ENCODE data around the gene DNAJC7.

The DNAJC7 gene

GRCh38 chr17:42058063-42058462 lies 40.8 kb upstream of the DNAJC7 start:
- H3K4me3 ChIP-seq (ENCODE audit: low read length) = no peak overlapping the region
- TF ChIP-seq CTCF (IDR thresholded peaks at IDR 0.05; ENCODE audit: low read length) (no peak), EZH2phosphoT487 (IDR thresholded peaks at IDR 0.05; ENCODE audit: low read length) (no peak), EZH2 (optimal IDR thresholded peaks at IDR 0.05; ENCODE audit: low read depth, low read length) (no peak)
- DNase-seq = no peak
- no peak overlapping the region for H3K27ac ChIP-seq (ENCODE audit: low read length)
- H3K9ac ChIP-seq (ENCODE audit: low read length) = no peak overlapping the region
- H4K20me1 ChIP-seq (ENCODE audit: insufficient read depth, low read length) = no peaks in the 10 kb centered on the region
- H3K79me2 ChIP-seq (ENCODE audit: low read length) = no peaks in the 10 kb centered on the region
- H3K27me3 ChIP-seq (replicated peaks; ENCODE audit: insufficient read depth, low read length) = peaks cover 13% of the 10 kb centered on the region
- no peaks in the 10 kb centered on the region for H3K36me3 ChIP-seq (replicated peaks; ENCODE audit: insufficient read depth, low read length)
- no peak overlapping the region for H3K4me2 ChIP-seq (ENCODE audit: low read depth, low read length)
- H3K4me1 ChIP-seq (ENCODE audit: low read length) = peaks cover 2% of the 10 kb centered on the region
- no peaks in the 10 kb centered on the region for H3K9me2 ChIP-seq (replicated peaks; ENCODE audit: insufficient read depth, low read length)
- no peak overlapping the region for H2AFZ ChIP-seq (ENCODE audit: low read length)
- no peaks in the 10 kb centered on the region for H3K9me3 ChIP-seq (replicated peaks; ENCODE audit: insufficient read depth, low read length)
- no peaks in the 10 kb centered on the region for H3F3A ChIP-seq (ENCODE audit: insufficient read depth, low read length)

- Histone ChIP-seq H3K9me3 (replicated peaks; ENCODE audit: insufficient read depth, low read length) (no peaks in the 10 kb centered on the region), H3K4me2 (ENCODE audit: low read depth, low read length) (no peak overlapping the region), H3K9ac (ENCODE audit: low read length) (no peak overlapping the region), H3K36me3 (replicated peaks; ENCODE audit: insufficient read depth, low read length) (no peaks in the 10 kb centered on the region), H3K27ac (ENCODE audit: low read length) (no peak overlapping the region), H3K79me2 (ENCODE audit: low read length) (no peaks in the 10 kb centered on the region), H3K27me3 (replicated peaks; ENCODE audit: insufficient read depth, low read length) (peaks cover 26% of the 10 kb centered on the region), H3K4me1 (ENCODE audit: low read length) (no peaks in the 10 kb centered on the region), H3K9me2 (replicated peaks; ENCODE audit: insufficient read depth, low read length) (no peaks in the 10 kb centered on the region), H2AFZ (ENCODE audit: low read length) (no peak overlapping the region), H3F3A (ENCODE audit: insufficient read depth, low read length) (no peaks in the 10 kb centered on the region), H4K20me1 (ENCODE audit: insufficient read depth, low read length) (no peaks in the 10 kb centered on the region), H3K4me3 (ENCODE audit: low read length) (no peak overlapping the region)
- TF ChIP-seq EZH2phosphoT487 (IDR thresholded peaks at IDR 0.05; ENCODE audit: low read length) (no peak), CTCF (IDR thresholded peaks at IDR 0.05; ENCODE audit: low read length) (no peak), EZH2 (optimal IDR thresholded peaks at IDR 0.05; ENCODE audit: low read depth, low read length) (no peak)
- no peak for DNase-seq
These were observed 39.4 kb upstream of the DNAJC7 start for GRCh38 chr17:42056635-42057034.

GRCh38 chr17:42055496-42055895 lies 38.3 kb upstream of the DNAJC7 start:
- Histone ChIP-seq H3K9me2 (replicated peaks; ENCODE audit: insufficient read depth, low read length) (no peaks in the 10 kb centered on the region), H3K4me1 (ENCODE audit: low read length) (no peaks in the 10 kb centered on the region), H3F3A (ENCODE audit: insufficient read depth, low read length) (no peaks in the 10 kb centered on the region), H3K27me3 (replicated peaks; ENCODE audit: insufficient read depth, low read length) (peaks cover 34% of the 10 kb centered on the region), H4K20me1 (ENCODE audit: insufficient read depth, low read length) (no peaks in the 10 kb centered on the region), H3K79me2 (ENCODE audit: low read length) (no peaks in the 10 kb centered on the region), H2AFZ (ENCODE audit: low read length) (no peak overlapping the region), H3K27ac (ENCODE audit: low read length) (no peak overlapping the region), H3K9me3 (replicated peaks; ENCODE audit: insufficient read depth, low read length) (no peaks in the 10 kb centered on the region), H3K36me3 (replicated peaks; ENCODE audit: insufficient read depth, low read length) (no peaks in the 10 kb centered on the region), H3K4me3 (ENCODE audit: low read length) (no peak overlapping the region), H3K9ac (ENCODE audit: low read length) (no peak overlapping the region), H3K4me2 (ENCODE audit: low read depth, low read length) (no peak overlapping the region)
- TF ChIP-seq CTCF (IDR thresholded peaks at IDR 0.05; ENCODE audit: low read length) (no peak), EZH2phosphoT487 (IDR thresholded peaks at IDR 0.05; ENCODE audit: low read length) (no peak), EZH2 (optimal IDR thresholded peaks at IDR 0.05; ENCODE audit: low read depth, low read length) (no peak)
- no peak for DNase-seq
